ENCODE data around the gene GIGYF2. TPM values are rescaled to one million over a fixed set of nuclear protein-coding genes. Genes with fewer than 3 reads are reported as not detected.

The GIGYF2 gene
- polyA plus RNA-seq, 1 donor: 63.4 TPM

- Histone ChIP-seq H3K36me3 (ENCODE audit: control insufficient read depth, insufficient read depth, low read length) (peaks cover 47% of the 10 kb centered on the region), H3K27ac (ENCODE audit: low read length) (peak overlapping the region; percentile 81), H3K4me1 (ENCODE audit: control insufficient read depth, insufficient read depth, low read length) (peaks cover 41% of the 10 kb centered on the region), H3K9me3 (ENCODE audit: control insufficient read depth, low read depth, low read length) (no peaks in the 10 kb centered on the region), H3K27me3 (ENCODE audit: control insufficient read depth, insufficient read depth, low read length) (no peaks in the 10 kb centered on the region), H3K4me3 (ENCODE audit: low read length) (no peak overlapping the region)
- no peak for DNase-seq
- 100% methylated on average over 1 of the region's 4 CpGs for WGBS (ENCODE audit: insufficient coverage, low lambda C conversion rate)
Measured at GRCh38 chr2:232859385-232859916, 162.3 kb downstream of the GIGYF2 start.

DNA sequence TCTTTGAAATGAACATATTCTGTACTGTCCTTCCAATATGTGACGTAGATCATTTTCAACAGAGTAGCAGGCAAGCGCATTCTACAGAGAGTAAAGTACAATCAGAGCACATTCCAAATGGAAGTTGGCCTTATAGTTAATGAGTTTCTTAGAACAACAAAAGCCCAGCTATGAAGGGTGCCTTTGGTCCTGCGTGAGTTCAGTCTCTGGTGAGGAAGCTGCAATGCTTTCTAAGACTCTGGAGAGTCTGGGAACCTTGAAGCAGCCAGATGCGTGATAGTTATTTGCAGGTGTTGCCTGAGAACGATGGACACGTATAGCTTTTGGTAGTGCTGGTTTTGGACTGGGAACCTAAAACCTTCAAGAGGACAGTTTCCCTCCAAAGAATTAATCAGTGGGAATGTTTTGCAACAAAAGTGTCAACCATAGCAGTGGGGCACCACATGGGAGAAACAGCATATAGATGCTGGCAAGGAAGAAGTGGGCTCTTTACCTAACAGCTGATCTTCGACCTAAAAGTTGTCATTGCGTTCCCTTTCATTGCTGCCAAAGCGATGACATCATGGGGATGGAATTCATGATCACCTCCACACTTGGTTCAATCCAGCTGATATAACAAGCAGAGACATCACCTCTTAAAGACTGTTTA lies 163.6 kb downstream of the GIGYF2 start:
- H3K27ac ChIP-seq (ENCODE audit: low read length): peak overlapping the region; percentile 81
- peaks cover 41% of the 10 kb centered on the region for H3K4me1 ChIP-seq (ENCODE audit: control insufficient read depth, insufficient read depth, low read length)
- H3K36me3 ChIP-seq (ENCODE audit: control insufficient read depth, insufficient read depth, low read length): peaks cover 42% of the 10 kb centered on the region
- no peak overlapping the region for H3K4me3 ChIP-seq (ENCODE audit: low read length)
- no peaks in the 10 kb centered on the region for H3K27me3 ChIP-seq (ENCODE audit: control insufficient read depth, insufficient read depth, low read length)
- H3K9me3 ChIP-seq (ENCODE audit: control insufficient read depth, low read depth, low read length): no peaks in the 10 kb centered on the region
- DNase-seq: peak; percentile 77 to 85
- 40% methylated on average over 1 of the region's 9 CpGs for WGBS (ENCODE audit: insufficient coverage, low lambda C conversion rate)

DNA sequence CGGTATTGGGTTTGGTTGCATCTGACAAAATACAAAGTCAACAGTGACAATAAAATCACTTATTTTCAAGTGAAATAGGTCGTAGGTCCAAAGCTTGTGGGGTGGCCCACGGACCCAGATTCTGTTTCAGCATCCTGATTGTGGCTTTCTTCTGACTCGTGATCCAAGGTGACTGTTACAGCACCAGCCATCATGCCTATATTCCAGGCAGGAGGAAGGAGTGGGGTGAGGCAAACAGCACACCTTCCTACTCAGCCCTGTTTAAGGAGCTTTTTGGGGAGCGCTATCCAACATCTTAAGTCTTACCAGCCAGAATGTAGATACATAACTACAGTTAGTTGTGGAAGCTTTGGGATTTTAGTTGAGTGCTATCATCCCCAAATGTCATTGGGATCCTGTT lies 164.2 kb downstream of the GIGYF2 start:
- peak overlapping the region; percentile 81 for H3K27ac ChIP-seq (ENCODE audit: low read length)
- no CpG with 5 or more reads among the region's 5 CpGs for WGBS (ENCODE audit: insufficient coverage, low lambda C conversion rate)
- H3K4me1 ChIP-seq (ENCODE audit: control insufficient read depth, insufficient read depth, low read length): peaks cover 41% of the 10 kb centered on the region
- H3K36me3 ChIP-seq (ENCODE audit: control insufficient read depth, insufficient read depth, low read length): peaks cover 40% of the 10 kb centered on the region
- no peaks in the 10 kb centered on the region for H3K27me3 ChIP-seq (ENCODE audit: control insufficient read depth, insufficient read depth, low read length)
- no peak overlapping the region for H3K4me3 ChIP-seq (ENCODE audit: low read length)
- no peaks in the 10 kb centered on the region for H3K9me3 ChIP-seq (ENCODE audit: control insufficient read depth, low read depth, low read length)
- DNase-seq: no peak

- no peak for DNase-seq
- WGBS (ENCODE audit: insufficient coverage, low lambda C conversion rate): 100% methylated on average over 1 of the region's 2 CpGs
- H3K4me1 ChIP-seq (ENCODE audit: control insufficient read depth, insufficient read depth, low read length): peaks cover 21% of the 10 kb centered on the region
Measured at GRCh38 chr2:232863996-232864395, 166.9 kb downstream of the GIGYF2 start.

GRCh38 chr2:232865165-232865564 lies 168.0 kb downstream of the GIGYF2 start:
- DNase-seq: no peak
- no peaks in the 10 kb centered on the region for H3K9me3 ChIP-seq (ENCODE audit: control insufficient read depth, low read depth, low read length)
- H3K36me3 ChIP-seq (ENCODE audit: control insufficient read depth, insufficient read depth, low read length): peaks cover 4% of the 10 kb centered on the region
- no peak overlapping the region for H3K27ac ChIP-seq (ENCODE audit: low read length)
- H3K27me3 ChIP-seq (ENCODE audit: control insufficient read depth, insufficient read depth, low read length): no peaks in the 10 kb centered on the region
- H3K4me3 ChIP-seq (ENCODE audit: low read length): no peak overlapping the region
- H3K4me1 ChIP-seq (ENCODE audit: control insufficient read depth, insufficient read depth, low read length): peaks cover 13% of the 10 kb centered on the region
- WGBS (ENCODE audit: insufficient coverage, low lambda C conversion rate): no CpG with 5 or more reads among the region's 1 CpG

More at GRCh38 chr2:232863996-232864395, 166.9 kb downstream of the GIGYF2 start:
- Histone ChIP-seq H3K9me3 (ENCODE audit: control insufficient read depth, low read depth, low read length) (no peaks in the 10 kb centered on the region), H3K4me3 (ENCODE audit: low read length) (no peak overlapping the region), H3K27ac (ENCODE audit: low read length) (no peak overlapping the region), H3K36me3 (ENCODE audit: control insufficient read depth, insufficient read depth, low read length) (peaks cover 14% of the 10 kb centered on the region), H3K27me3 (ENCODE audit: control insufficient read depth, insufficient read depth, low read length) (no peaks in the 10 kb centered on the region)

DNA sequence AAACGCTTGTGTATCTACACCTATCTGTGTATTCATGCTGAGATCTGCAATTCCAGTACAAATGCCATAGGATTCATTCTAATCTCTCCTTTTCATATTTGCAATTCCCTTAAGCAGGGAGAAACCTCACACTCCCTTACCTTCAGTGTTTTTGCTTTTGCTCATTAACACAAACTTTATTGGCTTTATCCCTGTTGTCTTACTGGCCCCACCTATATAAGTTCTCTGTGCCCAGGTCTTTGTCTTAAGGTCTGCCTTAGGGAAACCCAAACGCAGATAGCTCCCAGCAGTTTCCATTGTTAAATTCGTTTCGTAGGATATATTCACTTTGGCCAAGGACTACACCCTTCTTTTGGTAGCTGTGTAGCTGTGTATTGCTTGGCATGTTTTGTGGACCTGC lies 169.0 kb downstream of the GIGYF2 start:
- H3K4me1 ChIP-seq (ENCODE audit: control insufficient read depth, insufficient read depth, low read length): peaks cover 8% of the 10 kb centered on the region
- no peaks in the 10 kb centered on the region for H3K9me3 ChIP-seq (ENCODE audit: control insufficient read depth, low read depth, low read length)
- 100% methylated on average over 2 of the region's 4 CpGs for WGBS (ENCODE audit: insufficient coverage, low lambda C conversion rate)
- no peak for DNase-seq
- no peak overlapping the region for H3K27ac ChIP-seq (ENCODE audit: low read length)
- peaks cover 4% of the 10 kb centered on the region for H3K36me3 ChIP-seq (ENCODE audit: control insufficient read depth, insufficient read depth, low read length)
- H3K4me3 ChIP-seq (ENCODE audit: low read length): no peak overlapping the region
- no peaks in the 10 kb centered on the region for H3K27me3 ChIP-seq (ENCODE audit: control insufficient read depth, insufficient read depth, low read length)

GRCh38 chr2:232869138-232870017 lies 172.2 kb downstream of the GIGYF2 start:
- Histone ChIP-seq H3K4me3 (ENCODE audit: low read length) (no peak overlapping the region), H3K9me3 (ENCODE audit: control insufficient read depth, low read depth, low read length) (no peaks in the 10 kb centered on the region), H3K27me3 (ENCODE audit: control insufficient read depth, insufficient read depth, low read length) (no peaks in the 10 kb centered on the region), H3K4me1 (ENCODE audit: control insufficient read depth, insufficient read depth, low read length) (peaks cover 28% of the 10 kb centered on the region), H3K36me3 (ENCODE audit: control insufficient read depth, insufficient read depth, low read length) (no peaks in the 10 kb centered on the region), H3K27ac (ENCODE audit: low read length) (no peak overlapping the region)
- WGBS (ENCODE audit: insufficient coverage, low lambda C conversion rate): no CpG with 5 or more reads among the region's 15 CpGs
- DNase-seq: no peak

GRCh38 chr2:232870018-232870765 lies 173.1 kb downstream of the GIGYF2 start, which contains the start of gene SNORC:
Gene SNORC, plus strand, starts transcription at chr2:232870264. Its CDS starts 78 bp downstream, at chr2:232870342.
- Histone ChIP-seq H3K27ac (ENCODE audit: low read length) (no peak within 1 kb of the TSS), H3K36me3 (ENCODE audit: control insufficient read depth, insufficient read depth, low read length) (no peaks in the 10 kb centered on the region), H3K4me3 (ENCODE audit: low read length) (no peak within 1 kb of the TSS), H3K27me3 (ENCODE audit: control insufficient read depth, insufficient read depth, low read length) (no peaks in the 10 kb centered on the region), H3K4me1 (ENCODE audit: control insufficient read depth, insufficient read depth, low read length) (peaks cover 36% of the 10 kb centered on the region), H3K9me3 (ENCODE audit: control insufficient read depth, low read depth, low read length) (no peaks in the 10 kb centered on the region)
- no CpG with 5 or more reads among the region's 21 CpGs for WGBS (ENCODE audit: insufficient coverage, low lambda C conversion rate)
- DNase-seq: no peak

DNA sequence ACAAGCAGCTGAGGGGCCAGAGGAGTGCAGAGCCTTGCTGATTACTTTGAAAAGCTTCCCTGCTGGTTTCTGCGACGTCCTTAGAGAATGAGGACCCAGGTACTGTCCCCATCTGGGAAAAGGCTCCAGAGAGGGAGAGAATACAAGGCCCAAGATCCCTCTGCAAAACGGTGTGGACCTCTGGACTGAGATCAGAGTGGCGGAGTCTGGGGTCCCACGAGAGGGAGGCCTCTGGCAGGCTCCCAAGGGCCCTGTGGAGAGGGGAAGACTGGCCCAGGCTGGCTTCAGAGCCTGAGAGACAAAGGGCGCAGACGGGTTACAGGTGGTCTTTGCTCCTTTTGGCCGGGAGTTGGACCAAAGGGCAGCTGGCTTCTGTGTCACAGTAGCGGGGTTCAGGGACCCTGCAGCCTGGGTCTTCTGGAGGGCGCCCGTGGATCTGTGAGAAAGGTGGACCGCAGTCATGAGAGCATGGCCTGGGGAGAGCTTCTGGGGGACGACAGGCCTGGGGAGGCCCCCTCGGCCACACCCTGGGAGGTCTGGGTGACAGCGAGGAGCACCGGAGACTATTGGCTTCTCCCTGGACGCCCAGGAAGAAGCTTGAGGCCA lies 173.7 kb downstream of the GIGYF2 start:
- no peaks in the 10 kb centered on the region for H3K36me3 ChIP-seq (ENCODE audit: control insufficient read depth, insufficient read depth, low read length)
- H3K27ac ChIP-seq (ENCODE audit: low read length): no peak overlapping the region
- H3K27me3 ChIP-seq (ENCODE audit: control insufficient read depth, insufficient read depth, low read length): peaks cover 4% of the 10 kb centered on the region
- no peaks in the 10 kb centered on the region for H3K9me3 ChIP-seq (ENCODE audit: control insufficient read depth, low read depth, low read length)
- H3K4me1 ChIP-seq (ENCODE audit: control insufficient read depth, insufficient read depth, low read length): peaks cover 41% of the 10 kb centered on the region
- no peak for DNase-seq
- no peak overlapping the region for H3K4me3 ChIP-seq (ENCODE audit: low read length)
- WGBS (ENCODE audit: insufficient coverage, low lambda C conversion rate): no CpG with 5 or more reads among the region's 17 CpGs

Measured in large intestine (tissue), 3 donors.